Lower leg skin (tissue), 4 donors: Measurements from ENCODE around the gene VTI1A. TPM values are rescaled to one million over a fixed set of nuclear protein-coding genes. Genes with fewer than 3 reads are reported as not detected.
"Not testable (repeated sequence)": the region's sequence is repeated elsewhere in the genome, so short reads cannot be mapped to it uniquely, and the experiment has no call there.

Experiments
- DNase-seq, 2 donors: peaks; one replicate each; pipeline ENCODE4 v3.0.0-alpha.2; 2019; ENCODE audit warnings: low spot score in 2 of 2
- H3K4me3 ChIP-seq: fragments of 200-600 bp; sonication (generic); 2 replicates; pipeline ENCODE4 v1.5.1; 2017; ENCODE audit warnings: mild to moderate bottlenecking, low read depth; ENCODE audit not compliant: poor library complexity, severe bottlenecking
- CTCF ChIP-seq, 3 donors: fragments of 450-650 bp; IDR thresholded peaks; one replicate each; pipeline ENCODE4 v1.5.1; 2016; ENCODE audit warnings: antibody characterized with exemption in 3 of 3, mild to moderate bottlenecking in 3 of 3, moderate library complexity in 2 of 3
- POLR2A ChIP-seq, 2 donors: fragments of 450-650 bp; IDR thresholded peaks; one replicate each; pipeline ENCODE4 v1.6.1; 2016 to 2017; ENCODE audit warnings: antibody characterized with exemption in 2 of 2, mild to moderate bottlenecking in 1 of 2, moderate library complexity in 1 of 2
- WGBS, 2 donors: methylation state at CpG; one replicate each; pipeline ENCODE4 v1.1.5; 2018; 5-methylcytosine and 5-hydroxymethylcytosine counted together
- intact Hi-C: fragments of 100-400 bp; cut with DNase I; formaldehyde crosslinking; loops from one replicate; pipeline ENCODE4 v1.15.0; 2023; ENCODE audit warnings: low total_unique reads
- microRNA-seq, 2 donors: library from miRNA; unstranded; fragments of <30 nt; microRNA quantifications; one replicate each; pipeline ENCODE4, GENCODE V29; 2016; ENCODE audit warnings: borderline replicate concordance in 2 of 2, borderline number of aligned reads in 1 of 2
- total RNA-seq, 4 donors: library from RNA; depleted of rRNA; stranded (reverse); fragments of >200 nt; gene quantifications; one replicate each; pipeline ENCODE4 v1.1.0, GENCODE V29; 2016

VTI1A gene
- total RNA-seq, 4 donors from 2014 or later = 30.8 to 85.7 (median 35.6) TPM

GRCh38 chr10:112858986-112859651, 412.1 kb downstream of the VTI1A start:
- no peak for TF ChIP-seq POLR2A (IDR thresholded peaks at IDR 0.05)
- TF ChIP-seq CTCF (IDR thresholded peaks at IDR 0.05) = no peak

GRCh38 chr10:112859793-112860192, 412.8 kb downstream of the VTI1A start:
- WGBS, 2 donors = 90 to 93% methylated on average over 4 of the region's 4 CpGs
- no peak for DNase-seq
- no peak for TF ChIP-seq CTCF (IDR thresholded peaks at IDR 0.05)
- TF ChIP-seq POLR2A (IDR thresholded peaks at IDR 0.05) = no peak
- intact Hi-C loops = no loop called here
- H3K4me3 ChIP-seq = no peak overlapping the region

More at GRCh38 chr10:112858986-112859651, 412.1 kb downstream of the VTI1A start:
- whole genome bisulfite sequencing, 2 donors = 73 to 77% methylated on average over 10 of the region's 10 CpGs
- intact Hi-C loops = no loop called here
- no peak overlapping the region for H3K4me3 ChIP-seq
- no peak for DNase-seq

GRCh38 chr10:112863461-112863860, 416.4 kb downstream of the VTI1A start:
- whole genome bisulfite sequencing, 2 donors = 79 to 89% methylated on average over 2 of the region's 2 CpGs
- intact Hi-C loops = not testable (repeated sequence)

More at GRCh38 chr10:112863461-112863860, 416.4 kb downstream of the VTI1A start:
- H3K4me3 ChIP-seq, DNase-seq: not testable (repeated sequence)

Small RNA genes within 50 kb of the gene (microRNA-seq; reads per million reads assigned to microRNA genes)
- 0 reads per million in 2 donors for gene MIR4295

Other genes with a start within 250 kb of the VTI1A start
- gene TECTB, start 163.8 kb upstream of the VTI1A start, total RNA-seq = not detected
- gene ACSL5, start 73.1 kb upstream of the VTI1A start, total RNA-seq = 1 to 10 TPM; 2.2 to 7.0 (median 4.4) TPM
- gene ZDHHC6, start 301 bp upstream of the VTI1A start, total RNA-seq = 10 to 100 TPM in 3 of 4 donors, 1 to 10 TPM in 1; 10.0 to 30.6 (median 15.8) TPM